Gastroesophageal sphincter (tissue), 3 donors: ENCODE data around the gene MEIS3.

Experiments used
- CTCF ChIP-seq, 4 experiments: fragments of 200-600 bp in 2 of 4; fragments of 450-650 bp in 2 of 4; sonication (generic) in 1 of 4; IDR thresholded peaks; one replicate each; pipeline ENCODE4 v1.5.1; 2017 to 2019; ENCODE audit warnings: antibody characterized with exemption in 4 of 4, mild to moderate bottlenecking in 2 of 4, moderate library complexity in 2 of 4
- POLR2A ChIP-seq, 2 donors: fragments of 450-650 bp; IDR thresholded peaks; one replicate each; pipeline ENCODE4 v1.6.1; 2017; ENCODE audit warnings: antibody characterized with exemption in 2 of 2, mild to moderate bottlenecking in 2 of 2, moderate library complexity in 1 of 2

- TF ChIP-seq CTCF (IDR thresholded peaks at IDR 0.05) (no peak), POLR2A (IDR thresholded peaks at IDR 0.05) (no peak)
These were observed 48.1 kb downstream of the MEIS3 start for GRCh38 chr19:47371261-47371660.
